HG02943 (cell line): ENCODE measurements around the gene SRP54.
"Not testable (repeated sequence)": the region's sequence is repeated elsewhere in the genome, so short reads cannot be mapped to it uniquely, and the experiment has no call there.

Experiments used
- ATAC-seq: cut with Tn5 transposase; IDR thresholded peaks from one replicate; pipeline ENCODE4 v1.9.1; 2021; ENCODE audit warnings: mild to moderate bottlenecking, low read depth, moderate library complexity; ENCODE audit not compliant: unreplicated experiment

Gene SRP54

GRCh38 chr14:35046048-35046750 is 63.4 kb downstream of the SRP54 start, which contains the start of gene FAM177A1:
FAM177A1 (plus strand) TSS chr14:35046272; CDS start chr14:35046464, 192 bp downstream.
- ATAC-seq: peak; percentile 84

GRCh38 chr14:35046751-35047536 is 64.2 kb downstream of the SRP54 start:
- ATAC-seq: peak; percentile 34

GRCh38 chr14:35047976-35048513 is 65.3 kb downstream of the SRP54 start:
- no peak for ATAC-seq

- no peak for ATAC-seq
Measured at GRCh38 chr14:35050652-35051051, 67.9 kb downstream of the SRP54 start.

- no peak for ATAC-seq
Measured at GRCh38 chr14:35051796-35052195, 69.0 kb downstream of the SRP54 start.

GRCh38 chr14:35052637-35053036 is 69.8 kb downstream of the SRP54 start:
- no peak for ATAC-seq

- ATAC-seq: not testable (repeated sequence)
Measured at GRCh38 chr14:35061113-35061791, 78.5 kb downstream of the SRP54 start.

- not testable (repeated sequence) for ATAC-seq
Measured at GRCh38 chr14:35065731-35066130, 82.9 kb downstream of the SRP54 start.

GRCh38 chr14:35068238-35069012 is 85.6 kb downstream of the SRP54 start:
- ATAC-seq: no peak

GRCh38 chr14:35072226-35072625 is 89.4 kb downstream of the SRP54 start:
- no peak for ATAC-seq

- ATAC-seq: no peak
Measured at GRCh38 chr14:35073486-35073885, 90.7 kb downstream of the SRP54 start.

- ATAC-seq: no peak
Measured at GRCh38 chr14:35078082-35078481, 95.3 kb downstream of the SRP54 start.
